Stimulated activated naive CD4-positive, alpha-beta T cell (primary cell): ENCODE measurements around the gene LOC101059915.
"Not testable (repeated sequence)": the region's sequence is repeated elsewhere in the genome, so short reads cannot be mapped to it uniquely, and the experiment has no call there.

Experiments
- DNase-seq, 6 experiments: peaks; one replicate each; lab custom pipeline; 2025; lab: John Stamatoyannopoulos, UW

LOC101059915 gene

DNA sequence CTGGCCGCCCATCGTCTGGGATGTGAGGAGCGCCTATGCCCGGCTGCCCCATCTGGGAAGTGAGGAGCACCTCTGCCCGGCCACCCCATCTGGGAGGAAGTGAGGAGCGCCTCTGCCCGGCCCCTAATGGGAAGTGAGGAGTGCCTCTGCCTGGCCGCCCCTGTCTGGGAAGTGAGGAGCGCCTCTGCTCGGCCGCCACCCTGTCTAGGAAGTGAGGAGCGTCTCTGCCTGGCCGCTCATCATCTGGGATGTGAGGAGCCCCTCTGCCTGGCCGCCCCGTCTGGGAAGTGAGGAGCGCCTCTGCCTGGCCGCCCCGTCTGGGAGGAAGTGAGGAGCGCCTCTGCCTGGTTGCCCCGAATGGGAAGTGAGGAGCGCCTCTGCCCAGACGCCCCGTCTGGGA, 8.3 kb downstream of the LOC101059915 start:
- DNase-seq = not testable (repeated sequence)

DNA sequence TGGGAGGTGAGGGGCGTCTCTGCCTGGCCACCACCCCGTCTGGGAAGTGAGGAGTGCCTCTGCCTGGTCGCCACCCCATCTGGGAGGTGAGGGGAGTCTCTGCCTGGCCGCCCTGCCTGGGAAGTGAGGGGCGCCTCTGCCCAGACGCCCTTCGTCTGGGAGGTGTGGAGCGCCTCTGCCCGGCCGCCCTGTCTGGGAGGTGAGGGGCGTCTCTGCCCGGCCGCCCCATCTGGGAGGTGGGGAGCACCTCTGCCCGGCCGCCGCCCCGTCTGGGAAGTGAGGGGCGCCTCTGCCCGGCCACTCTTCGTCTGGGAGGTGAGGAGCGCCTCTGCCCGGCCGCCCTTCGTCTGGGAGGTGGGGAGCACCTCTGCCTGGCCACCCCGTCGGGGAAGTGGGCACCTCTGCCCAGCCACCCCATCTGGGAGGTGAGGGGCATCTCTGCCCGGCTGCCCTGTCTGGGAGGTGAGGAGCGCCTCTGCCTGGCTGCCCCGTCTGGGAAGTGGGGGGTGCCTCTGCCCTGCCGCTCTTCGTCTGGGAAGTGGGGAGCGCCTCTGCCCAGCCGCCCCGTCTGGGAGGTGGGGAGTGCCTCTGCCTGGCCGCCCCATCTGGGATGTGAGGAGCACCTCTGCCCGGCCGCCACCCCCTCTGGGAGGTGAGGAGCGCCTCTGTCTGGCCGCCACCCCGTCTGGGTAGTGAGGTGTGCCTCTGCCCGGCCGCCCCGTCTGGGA, 8.9 kb downstream of the LOC101059915 start:
- DNase-seq = not testable (repeated sequence)

DNA sequence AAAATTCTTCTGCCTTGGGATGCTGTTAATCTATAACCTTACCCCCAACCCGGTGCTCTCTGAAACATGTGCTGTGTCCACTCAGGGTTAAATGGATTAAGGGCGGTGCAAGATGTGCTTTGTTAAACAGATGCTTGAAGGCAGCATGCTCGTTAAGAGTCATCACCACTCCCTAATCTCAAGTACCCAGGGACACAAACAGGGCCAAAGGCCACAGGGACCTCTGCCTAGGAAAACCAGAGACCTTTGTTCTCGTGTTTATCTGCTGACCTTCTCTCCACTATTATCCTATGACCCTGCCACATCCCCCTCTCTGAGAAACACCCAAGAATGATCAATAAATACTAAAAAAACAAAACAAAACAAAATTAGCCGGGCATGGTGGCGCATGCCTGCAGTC, 9.8 kb downstream of the LOC101059915 start:
- DNase-seq = not testable (repeated sequence)

DNA sequence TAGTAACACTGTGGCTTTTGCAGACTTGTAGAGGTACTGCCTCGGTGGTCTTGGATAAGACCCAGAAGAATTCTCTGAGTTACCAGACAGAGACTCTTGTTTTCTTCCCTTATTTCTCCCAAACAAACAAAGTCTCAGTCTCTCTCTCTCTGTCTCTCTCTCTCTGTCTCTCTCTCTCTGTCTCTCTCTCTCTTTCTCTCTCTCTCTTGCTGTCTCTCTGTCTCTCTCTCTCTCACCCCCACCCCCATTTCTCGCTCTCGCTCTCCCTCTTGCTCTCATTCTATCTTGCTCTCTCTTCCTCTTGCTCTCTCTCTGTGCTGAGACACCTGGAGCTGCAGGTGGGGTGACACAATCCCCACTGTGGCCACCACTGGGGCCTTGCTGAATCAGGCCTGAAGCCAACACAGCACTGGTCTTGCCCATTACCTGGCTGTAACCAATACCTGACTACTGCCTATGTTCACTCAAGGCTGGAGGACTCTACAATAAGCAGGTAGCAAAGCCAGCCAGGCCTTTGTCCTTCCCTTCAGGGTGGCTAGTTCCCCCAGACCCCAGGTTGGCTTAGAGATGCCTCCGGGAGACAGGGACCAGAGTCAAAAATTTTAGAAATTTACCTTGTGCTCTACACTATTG, 12.3 kb downstream of the LOC101059915 start:
- DNase-seq = no peak

DNA sequence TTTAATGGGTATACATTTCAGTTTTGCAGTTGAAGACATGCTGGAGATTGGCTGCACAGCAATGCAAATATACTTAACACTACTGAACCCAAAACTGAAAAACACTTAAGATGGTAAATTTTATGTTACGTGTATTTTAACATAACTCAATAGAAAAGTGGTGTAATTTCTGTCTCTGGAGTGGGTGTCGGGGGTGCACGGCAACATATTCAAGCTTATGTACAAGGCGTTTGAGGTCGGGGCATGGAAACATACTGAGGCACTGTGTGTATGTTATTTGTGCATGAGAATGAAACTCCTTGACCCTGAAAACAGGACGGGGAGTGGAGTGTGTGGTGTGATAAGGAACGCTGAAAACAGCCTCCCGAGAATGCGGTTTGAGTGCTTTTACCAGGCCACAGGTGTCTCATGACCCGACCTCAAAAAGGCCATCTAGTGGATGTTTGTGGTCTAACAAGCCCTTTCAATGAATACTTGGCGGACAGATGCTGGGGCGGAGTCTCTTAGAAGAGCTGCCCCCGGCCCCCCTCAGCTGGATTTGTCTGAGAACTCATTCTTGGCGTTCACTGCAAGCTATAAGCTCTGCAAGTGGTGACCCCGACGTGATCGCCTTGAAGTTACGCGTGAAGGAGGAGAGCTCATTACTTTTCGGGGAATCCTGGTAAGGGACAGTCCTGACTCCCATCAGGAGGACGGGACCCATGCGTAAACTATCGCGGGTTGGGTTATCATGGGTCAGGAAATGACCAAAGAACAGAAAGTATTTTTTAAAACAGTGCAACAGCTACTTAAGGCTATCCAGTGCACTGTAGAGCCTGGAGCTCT, 29.5 kb downstream of the LOC101059915 start:
- not testable (repeated sequence) for DNase-seq

DNA sequence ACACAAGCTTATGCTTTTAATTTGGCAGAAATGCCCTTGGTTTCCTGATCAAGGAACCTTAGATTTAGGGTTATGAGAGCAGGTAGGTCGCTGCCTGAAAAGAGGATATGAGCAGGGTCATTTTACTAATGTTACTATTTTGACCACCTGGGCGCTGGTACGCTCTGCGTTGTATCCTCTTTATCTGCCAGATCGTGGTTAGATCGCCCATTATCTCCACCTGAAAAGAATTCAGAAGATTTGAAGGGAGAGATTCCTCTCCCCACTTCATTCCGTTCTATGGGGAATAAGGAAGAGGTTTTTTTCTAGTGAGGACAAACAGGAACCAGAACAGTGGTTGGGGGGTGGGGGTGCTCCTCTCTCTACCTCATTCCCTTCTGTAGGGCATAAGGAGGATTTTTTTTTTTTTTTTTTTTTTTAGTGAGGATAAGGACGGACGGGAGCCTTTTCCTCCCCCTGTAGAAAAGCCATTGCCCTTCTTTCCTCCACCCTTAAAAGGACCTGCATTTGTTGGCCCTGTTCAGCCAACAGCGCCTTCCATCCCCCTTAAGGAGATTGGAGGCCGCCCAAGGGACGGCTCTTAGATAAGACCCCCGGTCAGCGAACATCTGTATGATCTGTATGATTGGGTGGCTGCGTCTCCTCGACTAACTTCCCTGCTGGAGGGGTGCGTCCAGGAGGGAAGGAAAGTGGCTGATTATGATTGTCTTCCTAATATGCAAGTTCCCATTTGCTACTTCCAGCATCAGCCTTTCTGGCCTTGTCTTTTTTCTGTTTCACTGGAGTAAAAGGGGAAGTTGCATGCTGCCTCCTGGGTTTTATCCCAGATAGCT, 30.3 kb downstream of the LOC101059915 start:
- not testable (repeated sequence) for DNase-seq

DNA sequence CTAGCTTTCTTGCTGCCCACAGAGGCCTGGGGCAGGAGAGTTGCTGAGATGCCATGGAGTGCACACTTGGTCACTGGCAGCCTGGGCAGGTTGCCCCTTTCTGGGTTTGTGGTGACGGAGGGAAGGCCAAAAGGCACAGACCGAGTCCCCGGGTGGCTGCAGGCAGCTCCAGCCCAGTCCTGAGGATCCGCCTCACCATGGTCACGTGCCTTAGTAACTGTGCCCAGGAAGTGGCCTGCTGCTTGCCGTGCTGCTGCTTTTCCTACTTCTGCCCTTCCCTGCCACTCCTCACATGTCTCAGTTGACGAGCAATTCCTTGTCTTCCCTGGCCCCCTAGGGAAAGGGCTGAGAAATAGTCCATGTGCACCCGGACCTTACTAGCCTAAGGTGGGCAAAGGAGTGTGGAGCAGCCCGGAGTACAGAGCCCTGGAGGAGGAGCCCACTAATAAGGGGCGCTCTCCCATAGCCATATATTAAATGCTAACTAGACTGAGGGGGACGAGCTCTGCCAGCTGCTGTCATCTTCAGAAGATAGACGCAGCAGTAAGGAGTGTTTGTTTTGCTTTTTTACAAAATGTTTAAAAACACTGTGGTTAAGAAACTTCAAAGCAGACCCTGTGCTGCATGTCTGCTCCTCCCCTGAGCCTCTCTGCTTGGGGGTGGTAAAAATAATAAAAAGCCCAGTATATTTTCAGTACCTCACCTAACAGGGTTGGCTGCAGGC, 31.1 kb downstream of the LOC101059915 start:
- not testable (repeated sequence) for DNase-seq

DNA sequence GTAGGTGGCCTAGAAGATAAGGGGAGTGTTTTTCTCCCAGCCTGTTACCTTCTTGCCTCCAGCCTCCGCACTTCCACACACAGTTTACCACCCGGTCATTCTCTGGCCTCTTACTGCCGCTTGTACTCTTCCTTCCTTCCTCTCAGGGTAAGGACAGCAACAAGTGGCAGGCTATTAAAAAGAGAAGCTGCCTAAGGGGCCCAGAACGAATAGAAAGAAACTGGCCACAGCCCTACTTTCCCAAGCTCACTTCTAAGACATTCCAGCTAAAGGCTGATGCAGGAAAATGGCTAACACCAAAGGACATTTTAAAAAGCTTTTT, 31.6 kb downstream of the LOC101059915 start:
- DNase-seq = not testable (repeated sequence)

DNA sequence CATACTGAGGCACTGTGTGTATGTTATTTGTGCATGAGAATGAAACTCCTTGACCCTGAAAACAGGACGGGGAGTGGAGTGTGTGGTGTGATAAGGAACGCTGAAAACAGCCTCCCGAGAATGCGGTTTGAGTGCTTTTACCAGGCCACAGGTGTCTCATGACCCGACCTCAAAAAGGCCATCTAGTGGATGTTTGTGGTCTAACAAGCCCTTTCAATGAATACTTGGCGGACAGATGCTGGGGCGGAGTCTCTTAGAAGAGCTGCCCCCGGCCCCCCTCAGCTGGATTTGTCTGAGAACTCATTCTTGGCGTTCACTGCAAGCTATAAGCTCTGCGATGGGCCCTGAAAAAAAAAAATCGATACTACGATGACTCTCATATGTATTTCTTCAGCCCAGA, 35.5 kb downstream of the LOC101059915 start:
- not testable (repeated sequence) for DNase-seq

DNA sequence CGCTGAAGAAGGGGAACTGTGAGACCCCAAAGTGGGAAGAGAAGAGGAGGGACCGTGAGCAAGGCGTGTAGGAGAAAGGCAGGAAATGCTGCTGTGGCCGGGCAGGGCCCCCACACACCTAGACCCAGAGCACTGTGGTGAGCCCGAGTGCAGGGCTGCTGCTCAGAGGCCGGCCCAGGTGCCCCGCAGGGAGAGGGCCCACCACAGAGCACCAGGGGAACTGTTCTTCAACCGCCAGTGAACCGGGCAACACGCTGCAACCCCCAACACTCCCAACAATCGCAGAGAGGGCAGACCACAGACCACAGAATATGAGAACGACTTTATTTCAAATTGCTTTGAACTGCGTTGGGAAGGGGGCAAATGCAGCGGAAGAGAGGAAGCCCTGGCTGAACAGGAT, 46.7 kb downstream of the LOC101059915 start:
- DNase-seq = not testable (repeated sequence)

DNA sequence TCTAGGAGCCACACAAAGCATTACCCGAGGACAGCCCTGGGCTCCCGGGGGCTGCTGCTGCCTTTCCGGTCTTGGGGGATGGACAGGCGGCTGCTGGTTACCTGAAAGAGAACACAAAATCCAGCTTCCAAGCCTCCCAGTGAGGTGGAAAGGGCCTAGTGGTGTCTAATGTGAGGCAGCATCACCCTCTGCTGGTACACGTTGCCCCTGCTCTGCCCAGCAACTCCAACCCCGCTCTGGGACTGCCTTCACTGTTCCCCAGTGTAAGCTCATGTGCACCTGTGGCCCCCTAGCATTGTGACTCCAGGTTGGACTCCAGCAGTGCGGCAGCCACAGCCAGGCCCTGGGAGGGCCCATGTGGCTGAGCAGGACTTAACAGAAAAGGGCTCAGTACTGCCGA, 48.2 kb downstream of the LOC101059915 start:
- DNase-seq = not testable (repeated sequence)

DNA sequence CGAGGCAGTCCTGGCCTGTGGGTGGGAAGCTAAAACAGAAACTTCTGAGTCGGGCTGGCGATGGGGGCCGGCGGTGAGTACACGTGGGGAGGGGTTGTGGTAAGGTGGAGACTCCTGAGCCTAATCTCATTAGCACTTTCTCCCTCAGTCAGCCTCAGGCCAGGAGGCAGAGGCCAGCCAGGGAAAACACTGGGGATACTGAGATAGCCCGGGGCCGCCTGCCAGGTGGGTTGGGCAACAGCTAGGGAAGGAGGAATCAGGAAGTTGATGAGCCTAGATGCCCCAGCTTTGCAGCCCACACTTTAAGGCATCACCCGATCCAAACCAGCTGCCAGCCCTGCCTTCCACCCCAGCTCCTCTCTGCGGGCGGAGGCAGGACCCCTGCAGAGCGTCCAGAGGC, 49.0 kb downstream of the LOC101059915 start:
- not testable (repeated sequence) for DNase-seq

DNA sequence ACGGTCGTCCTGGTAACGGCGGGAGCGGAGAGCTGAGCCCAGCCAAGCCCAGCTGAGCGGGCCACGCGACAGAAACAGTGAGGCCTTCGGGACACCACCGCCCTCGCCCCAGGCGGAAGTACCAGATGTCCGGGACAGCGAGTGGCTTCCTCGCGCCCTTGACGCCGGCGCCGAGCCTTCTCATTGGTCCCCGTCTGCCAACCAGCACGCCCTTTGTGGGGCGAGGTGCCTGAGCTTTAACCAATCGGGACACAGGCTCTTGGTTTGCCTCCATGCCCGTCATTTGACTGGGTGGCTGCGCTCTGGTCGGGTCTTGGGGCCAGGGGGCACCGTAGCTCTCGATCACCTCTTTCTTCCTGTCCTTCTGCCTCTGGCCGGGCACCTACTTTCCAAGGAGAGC, 50.8 kb downstream of the LOC101059915 start, which contains the start of gene CXorf49:
TSS of gene CXorf49 (minus strand) at position 101 of the 400 bp plus-strand sequence. CDS start 134 bp downstream, outside the sequence.
- DNase-seq = not testable (repeated sequence)

DNA sequence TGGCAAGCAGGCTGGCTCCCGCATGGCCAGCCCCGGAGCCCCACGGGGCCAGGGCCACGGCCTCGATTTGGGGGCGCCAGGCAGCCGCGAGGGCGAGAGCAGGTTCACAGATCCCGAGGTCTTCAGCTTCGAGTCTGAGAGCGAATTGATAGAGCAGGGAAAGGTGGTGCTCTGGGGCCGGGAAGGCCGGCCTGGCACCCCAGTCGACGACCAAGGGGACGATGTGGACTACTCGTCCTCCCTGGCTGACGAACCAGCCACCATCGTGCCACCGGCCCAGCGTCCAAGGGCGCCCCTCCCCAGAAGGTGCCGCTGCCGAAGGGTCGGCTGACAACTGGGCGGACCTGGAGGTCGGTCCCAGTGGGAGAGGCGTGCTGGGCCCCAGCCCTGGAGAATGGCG, 51.8 kb downstream of the LOC101059915 start:
- DNase-seq = not testable (repeated sequence)

DNA sequence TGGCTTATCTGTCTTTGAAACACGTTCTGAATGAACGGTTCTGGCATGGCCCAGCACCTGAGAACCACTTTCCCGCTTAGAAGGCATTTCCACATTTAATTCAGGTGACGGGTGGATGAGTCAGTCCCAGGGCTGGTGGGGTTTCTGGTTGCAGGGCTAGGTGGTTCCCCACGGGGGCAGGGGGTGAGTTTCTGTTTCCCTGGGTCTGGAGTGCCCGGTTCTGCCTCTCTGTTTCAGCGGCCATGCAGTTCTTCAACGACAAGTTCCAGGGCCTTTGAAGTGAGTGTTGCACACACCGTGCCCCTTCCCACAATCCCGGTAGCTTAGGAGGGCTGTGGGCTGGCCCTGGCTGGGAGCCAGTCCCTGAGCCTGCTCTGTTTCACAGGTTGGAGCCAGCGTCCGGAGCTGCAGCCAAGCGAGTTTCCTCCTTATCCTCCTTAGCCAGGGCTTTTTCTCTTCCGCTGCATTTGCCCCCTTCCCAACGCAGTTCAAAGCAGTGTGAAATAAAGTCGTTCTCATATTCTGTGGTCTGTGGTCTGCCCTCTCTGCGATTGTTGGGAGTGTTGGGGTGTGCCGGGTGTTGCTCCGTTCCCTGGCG, 53.0 kb downstream of the LOC101059915 start:
- not testable (repeated sequence) for DNase-seq
